ENCODE measurements around the gene PHEX.

PHEX gene

DNA sequence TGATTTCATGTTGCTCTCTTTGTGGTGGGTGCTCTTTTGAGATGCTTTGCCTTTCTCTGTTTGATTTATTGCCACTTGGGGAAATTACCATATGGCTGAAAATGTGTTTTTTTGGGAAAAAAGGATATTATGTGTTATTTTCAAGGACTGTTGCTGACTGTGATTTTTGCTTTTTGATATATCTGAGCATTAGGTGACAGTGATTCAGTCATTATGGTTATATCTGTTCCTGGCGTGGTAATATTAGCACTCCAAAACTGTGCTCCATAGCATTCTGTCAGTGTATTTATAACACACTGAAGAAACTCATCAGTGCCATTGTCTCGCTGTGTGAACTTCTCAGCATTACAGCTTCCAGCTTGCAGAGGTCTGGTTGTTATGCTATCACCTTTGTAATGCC is 73.8 kb downstream of the PHEX start:
- DNase-seq (ENCODE audit: low read depth): no peak

- DNase-seq (ENCODE audit: low read depth): peak; percentile 31
Measured at GRCh38 chrX:22109442-22109841, 77.3 kb downstream of the PHEX start.

- DNase-seq (ENCODE audit: low read depth): no peak
Measured at GRCh38 chrX:22110729-22111494, 78.8 kb downstream of the PHEX start.

- no peak for DNase-seq (ENCODE audit: low read depth)
Measured at GRCh38 chrX:22116605-22117546, 84.8 kb downstream of the PHEX start.

DNA sequence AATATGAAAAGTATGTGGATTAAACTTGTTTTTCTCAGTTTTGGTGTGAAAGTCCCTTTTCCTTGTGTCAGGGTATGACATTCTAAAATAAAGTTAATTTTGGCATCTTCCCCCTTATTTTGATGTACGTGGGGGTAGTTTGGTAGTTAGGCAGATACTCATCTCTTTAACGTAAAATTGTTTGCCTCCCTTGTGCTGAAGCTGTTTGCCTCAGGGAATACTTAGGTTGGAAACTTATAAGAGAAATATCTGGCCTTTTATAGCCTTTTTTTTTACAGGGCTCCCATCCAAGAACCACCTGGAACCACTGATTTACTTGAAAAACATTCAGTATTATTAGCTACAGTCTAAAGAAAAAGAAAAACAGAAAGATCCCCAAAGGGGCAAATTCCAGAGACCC is 85.5 kb downstream of the PHEX start:
- no peak for DNase-seq (ENCODE audit: low read depth)

DNA sequence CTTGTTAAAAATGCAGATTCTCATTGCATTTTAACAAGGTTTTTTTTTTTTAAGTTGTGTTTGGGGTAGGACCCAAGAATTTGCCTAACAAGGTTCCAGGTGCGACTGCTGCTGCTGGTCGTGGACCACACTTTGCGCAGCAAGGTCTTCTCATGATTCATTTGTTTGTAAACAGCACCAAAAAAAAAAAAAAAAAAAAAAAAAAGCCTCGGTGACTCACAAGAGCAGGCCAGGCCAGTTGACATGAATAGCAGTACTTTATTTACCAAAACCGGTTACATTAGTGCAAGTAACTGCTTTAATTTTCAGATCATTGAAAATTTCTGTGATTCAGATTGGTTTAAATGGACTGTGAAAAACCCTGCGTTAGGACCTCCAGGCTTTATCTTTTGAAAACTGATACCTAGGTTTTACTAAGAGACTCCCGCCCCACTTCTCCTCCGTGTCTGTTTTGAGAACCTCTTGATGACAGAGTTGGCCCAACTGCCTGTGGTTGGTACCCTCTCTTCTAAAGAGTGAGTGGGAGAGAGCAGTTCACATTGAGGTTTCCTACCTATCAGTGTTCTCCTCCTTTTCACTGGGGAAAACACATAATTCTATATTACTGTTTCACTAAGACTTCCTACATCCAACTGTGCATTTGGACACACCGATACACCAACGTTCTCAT is 86.2 kb downstream of the PHEX start:
- DNase-seq (ENCODE audit: low read depth): no peak

DNA sequence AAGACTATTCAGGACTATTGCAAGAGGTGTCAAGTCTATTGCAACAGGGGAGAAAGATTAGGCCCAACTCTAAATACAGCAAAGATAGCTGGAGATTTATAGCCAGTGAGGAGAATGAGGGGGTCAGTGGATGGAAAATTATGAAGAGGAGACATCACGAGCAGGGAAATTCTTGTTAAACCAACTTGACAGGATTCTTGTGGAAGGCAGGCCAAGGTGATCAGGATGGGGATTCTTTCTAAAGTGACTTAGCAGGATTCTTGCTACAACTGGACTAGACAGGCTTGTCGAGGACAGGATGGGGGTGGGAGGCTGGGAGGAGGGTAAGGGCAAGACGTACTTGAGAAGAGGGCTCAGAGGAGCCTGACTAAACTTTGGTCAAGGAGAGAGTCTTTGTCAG is 89.0 kb downstream of the PHEX start:
- DNase-seq (ENCODE audit: low read depth): no peak

DNA sequence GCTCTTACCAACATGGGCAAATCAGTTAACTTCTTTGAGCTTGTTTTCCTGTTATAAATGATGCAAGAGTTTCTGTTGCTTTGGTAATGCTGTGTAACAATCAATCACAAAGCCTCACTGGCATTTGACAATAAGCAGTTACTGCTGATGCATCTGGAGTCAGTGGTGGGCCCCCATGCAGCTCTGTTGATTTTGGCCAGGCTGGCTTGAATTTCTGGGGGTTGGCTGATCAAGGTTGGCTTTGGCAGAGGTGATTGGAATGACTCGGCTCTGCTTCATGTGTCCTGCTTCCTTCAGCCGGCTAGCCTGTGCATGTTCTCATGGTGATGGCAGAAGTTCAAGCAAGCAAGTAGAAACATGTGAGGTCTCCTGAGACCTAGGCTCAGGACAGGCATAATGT is 90.4 kb downstream of the PHEX start:
- no peak for DNase-seq (ENCODE audit: low read depth)

DNA sequence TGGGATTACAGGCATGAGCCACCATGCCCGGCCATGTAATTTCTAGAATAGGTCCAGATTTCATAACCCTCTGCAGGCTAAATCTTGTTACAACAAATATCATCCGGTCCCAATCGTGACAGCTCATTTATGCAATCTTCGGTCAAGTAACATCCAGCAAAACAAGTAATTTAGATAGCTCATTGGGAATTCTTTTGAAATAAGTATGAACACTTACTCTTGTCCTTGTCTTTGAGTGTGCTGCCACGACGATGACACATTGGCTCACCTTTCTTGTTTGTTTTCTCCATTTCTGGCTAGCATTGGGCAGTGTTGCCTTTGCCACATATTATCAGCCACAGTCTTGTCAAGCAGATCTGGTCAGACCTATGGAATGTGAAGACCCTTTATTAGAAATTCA is 92.0 kb downstream of the PHEX start:
- DNase-seq (ENCODE audit: low read depth): no peak

DNA sequence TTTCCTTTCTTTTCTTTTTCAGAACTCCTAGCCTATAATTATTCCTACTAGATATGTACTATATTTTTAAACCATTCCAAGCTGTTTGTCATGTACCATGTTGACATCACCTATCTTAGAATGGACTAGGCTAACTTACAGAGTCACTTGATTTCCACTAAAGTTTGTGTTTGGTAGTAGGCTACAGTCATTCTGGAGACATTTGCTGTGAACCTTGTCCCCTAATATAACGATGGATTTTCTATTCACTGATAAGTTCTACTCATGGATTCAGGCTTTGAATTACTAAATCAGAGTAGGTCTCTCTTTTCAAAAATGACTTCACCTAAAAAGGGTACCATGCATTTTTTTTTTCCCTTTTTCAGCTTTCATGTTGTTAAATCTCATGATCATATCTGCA is 93.4 kb downstream of the PHEX start:
- no peak for DNase-seq (ENCODE audit: low read depth)

- DNase-seq (ENCODE audit: low read depth): no peak
Measured at GRCh38 chrX:22126327-22126726, 94.2 kb downstream of the PHEX start.

GRCh38 chrX:22128961-22129360 is 96.8 kb downstream of the PHEX start:
- no peak for DNase-seq (ENCODE audit: low read depth)

DNA sequence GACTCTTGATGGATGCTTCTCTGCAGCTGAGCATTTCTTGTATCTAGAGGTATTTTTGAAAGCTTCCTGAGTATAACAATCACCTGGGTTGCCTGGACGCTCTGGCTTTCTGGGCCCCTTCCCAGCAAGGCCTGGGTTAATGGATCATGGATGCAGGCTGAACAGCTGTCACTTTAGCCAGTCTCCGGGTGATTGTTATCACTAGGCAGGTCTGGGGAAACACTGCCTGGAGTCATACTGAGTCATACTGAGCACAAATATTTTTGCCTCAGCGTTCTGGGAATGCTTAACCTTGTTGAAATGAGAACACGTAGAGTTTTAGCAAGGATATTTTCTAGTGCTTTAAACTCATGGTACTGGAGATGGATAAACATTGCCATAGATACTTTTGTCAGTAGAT is 102.6 kb downstream of the PHEX start:
- no peak for DNase-seq (ENCODE audit: low read depth)

GRCh38 chrX:22135171-22135711 is 103.1 kb downstream of the PHEX start:
- no peak for DNase-seq (ENCODE audit: low read depth)

DNA sequence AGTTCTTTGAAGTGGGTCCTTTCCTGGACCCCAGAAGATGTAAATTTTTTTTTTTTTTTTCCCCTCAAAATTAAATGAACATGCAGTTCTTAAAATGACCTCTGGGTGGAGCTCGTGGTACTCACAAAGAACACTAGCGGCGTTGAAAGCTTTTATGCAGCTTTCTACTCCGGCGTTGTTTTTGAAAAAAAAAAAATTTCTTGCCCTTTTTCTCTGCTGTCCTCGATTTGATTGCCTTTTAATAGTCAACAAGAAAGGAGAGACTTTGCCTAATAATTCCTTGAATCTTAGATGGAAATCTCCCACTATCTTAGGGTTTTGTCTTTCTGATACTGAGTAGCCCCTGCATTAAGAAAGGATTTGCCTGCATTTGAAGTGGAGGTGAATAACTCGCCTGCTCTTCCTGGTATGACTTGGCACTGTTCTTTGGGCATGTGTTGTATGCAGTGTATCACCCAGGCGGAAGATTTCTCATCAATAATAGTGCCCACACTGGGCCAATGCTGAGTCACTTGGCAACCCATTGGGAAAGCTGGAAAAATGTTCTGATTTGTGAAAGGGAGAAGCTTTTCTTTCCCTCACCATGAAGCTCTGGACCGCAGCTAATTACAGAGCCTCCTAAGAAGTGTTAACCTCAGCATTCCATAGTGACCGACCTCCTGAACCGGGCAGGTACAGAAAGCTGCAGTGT is 104.0 kb downstream of the PHEX start:
- DNase-seq (ENCODE audit: low read depth): no peak

GRCh38 chrX:22136711-22137110 is 104.6 kb downstream of the PHEX start:
- no peak for DNase-seq (ENCODE audit: low read depth)

GRCh38 chrX:22139822-22140221 is 107.7 kb downstream of the PHEX start:
- no peak for DNase-seq (ENCODE audit: low read depth)

DNA sequence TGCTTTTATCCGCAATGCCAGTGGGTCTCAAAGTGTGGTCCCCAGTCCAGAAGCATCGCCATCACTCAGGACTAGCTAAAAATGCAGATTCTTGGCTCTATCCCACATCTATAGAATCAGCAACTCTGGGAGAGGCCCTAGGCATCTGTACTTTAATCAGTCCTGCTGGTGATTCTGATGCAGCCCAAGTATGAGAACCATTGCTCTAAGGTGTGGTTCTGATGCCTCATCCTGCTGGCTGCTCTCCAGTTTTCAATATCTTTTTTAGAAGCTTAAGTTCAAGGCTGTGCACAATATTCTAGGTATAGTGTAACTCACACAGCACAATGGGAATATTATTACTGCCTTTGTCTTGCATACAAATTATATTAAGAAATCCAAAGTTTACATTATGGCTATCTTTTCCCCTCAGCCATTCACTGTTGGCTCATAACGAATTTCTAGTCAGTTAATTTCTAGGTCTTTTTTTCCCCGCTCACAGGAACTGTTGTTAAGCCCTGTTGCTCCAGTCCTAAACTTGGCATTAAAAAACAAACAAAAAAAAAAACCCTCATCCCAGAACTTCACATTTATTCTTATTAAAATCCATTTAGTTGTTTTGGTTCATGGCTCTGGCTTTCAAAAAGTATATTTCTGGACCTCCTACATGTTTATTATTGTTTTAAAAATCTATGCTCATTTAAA is 109.1 kb downstream of the PHEX start:
- no peak for DNase-seq (ENCODE audit: low read depth)

- DNase-seq (ENCODE audit: low read depth): no peak
Measured at GRCh38 chrX:22147214-22147613, 115.1 kb downstream of the PHEX start.

DNA sequence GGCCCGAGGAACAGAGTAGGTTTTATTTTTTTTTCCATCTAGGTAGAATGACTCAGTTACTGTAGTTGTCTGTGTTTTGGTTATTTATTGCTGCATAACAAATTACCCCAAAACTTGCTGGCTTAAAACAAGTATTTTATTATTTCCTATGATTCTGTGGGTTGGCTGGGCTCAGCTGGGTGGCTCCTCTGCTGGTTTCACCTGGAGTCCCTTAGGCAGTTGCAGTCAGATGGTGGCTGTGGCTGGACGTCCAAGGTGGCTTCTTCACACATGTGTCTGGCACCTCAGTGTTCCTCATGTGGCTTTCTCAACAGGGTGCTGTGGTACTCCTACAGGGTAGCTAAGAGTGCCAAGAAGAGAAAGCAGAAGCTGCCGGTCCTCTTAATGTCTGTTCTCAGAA is 115.8 kb downstream of the PHEX start:
- no peak for DNase-seq (ENCODE audit: low read depth)

DNA sequence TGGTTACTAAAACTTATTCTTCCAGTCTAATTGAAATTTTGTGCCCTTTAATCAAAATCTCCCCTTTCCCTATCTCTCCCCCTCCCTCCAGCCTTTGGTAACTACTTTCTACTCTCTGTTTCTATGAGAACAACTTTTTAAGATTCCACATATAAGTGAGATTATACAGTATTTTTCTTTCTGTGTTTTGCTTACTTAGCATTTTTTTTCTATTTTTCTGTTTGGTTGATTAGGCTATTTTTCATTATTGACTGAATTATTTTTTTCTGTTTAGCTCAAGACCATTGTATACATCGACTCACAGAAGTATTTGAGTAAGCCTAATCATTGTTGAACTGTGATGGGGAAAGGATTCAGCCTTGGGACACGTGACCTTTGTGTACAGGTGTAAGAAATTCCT is 116.4 kb downstream of the PHEX start:
- no peak for DNase-seq (ENCODE audit: low read depth)

Measured in GM04503 (cell line).